ENCODE results near the gene MAN2A2.
"Not testable (repeated sequence)": the region's sequence is repeated elsewhere in the genome, so short reads cannot be mapped to it uniquely, and the experiment has no call there.

MAN2A2 gene

GRCh38 chr15:90902040-90902839 is 862 bp upstream of the MAN2A2 start:
- Histone ChIP-seq H3K36me3 (ENCODE audit: control insufficient read depth, insufficient read depth, low read length) (peaks cover 4% of the 10 kb centered on the region), H3K27me3 (ENCODE audit: control insufficient read depth, insufficient read depth, low read length) (peaks cover 13% of the 10 kb centered on the region), H3K4me1 (ENCODE audit: control insufficient read depth, insufficient read depth, low read length) (peaks cover 4% of the 10 kb centered on the region), H3K9me3 (ENCODE audit: control insufficient read depth, insufficient read depth, low read length) (no peaks in the 10 kb centered on the region), H3K9ac (ENCODE audit: low read depth, low read length) (peak overlapping the region; percentile 37), H3K4me3 (ENCODE audit: low read depth, low read length) (peak overlapping the region; percentile 70)

- peak overlapping the region; percentile 68 for H3K4me3 ChIP-seq (ENCODE audit: low read depth, low read length)
- peaks cover 4% of the 10 kb centered on the region for H3K4me1 ChIP-seq (ENCODE audit: control insufficient read depth, insufficient read depth, low read length)
- no peaks in the 10 kb centered on the region for H3K9me3 ChIP-seq (ENCODE audit: control insufficient read depth, insufficient read depth, low read length)
Observed at GRCh38 chr15:90903733-90904536, 833 bp downstream of the MAN2A2 start.

GRCh38 chr15:90904746-90905145 is 1.6 kb downstream of the MAN2A2 start:
- H3K27me3 ChIP-seq (ENCODE audit: control insufficient read depth, insufficient read depth, low read length) = peaks cover 10% of the 10 kb centered on the region
- H3K36me3 ChIP-seq (ENCODE audit: control insufficient read depth, insufficient read depth, low read length) = peaks cover 4% of the 10 kb centered on the region
- H3K9ac ChIP-seq (ENCODE audit: low read depth, low read length) = no peak overlapping the region
- H3K4me1 ChIP-seq (ENCODE audit: control insufficient read depth, insufficient read depth, low read length) = peaks cover 4% of the 10 kb centered on the region
- H3K9me3 ChIP-seq (ENCODE audit: control insufficient read depth, insufficient read depth, low read length) = no peaks in the 10 kb centered on the region
- H3K4me3 ChIP-seq (ENCODE audit: low read depth, low read length) = no peak overlapping the region

More at GRCh38 chr15:90903733-90904536, 833 bp downstream of the MAN2A2 start:
- peaks cover 13% of the 10 kb centered on the region for H3K27me3 ChIP-seq (ENCODE audit: control insufficient read depth, insufficient read depth, low read length)
- H3K36me3 ChIP-seq (ENCODE audit: control insufficient read depth, insufficient read depth, low read length) = peaks cover 4% of the 10 kb centered on the region
- no peak overlapping the region for H3K9ac ChIP-seq (ENCODE audit: low read depth, low read length)

DNA sequence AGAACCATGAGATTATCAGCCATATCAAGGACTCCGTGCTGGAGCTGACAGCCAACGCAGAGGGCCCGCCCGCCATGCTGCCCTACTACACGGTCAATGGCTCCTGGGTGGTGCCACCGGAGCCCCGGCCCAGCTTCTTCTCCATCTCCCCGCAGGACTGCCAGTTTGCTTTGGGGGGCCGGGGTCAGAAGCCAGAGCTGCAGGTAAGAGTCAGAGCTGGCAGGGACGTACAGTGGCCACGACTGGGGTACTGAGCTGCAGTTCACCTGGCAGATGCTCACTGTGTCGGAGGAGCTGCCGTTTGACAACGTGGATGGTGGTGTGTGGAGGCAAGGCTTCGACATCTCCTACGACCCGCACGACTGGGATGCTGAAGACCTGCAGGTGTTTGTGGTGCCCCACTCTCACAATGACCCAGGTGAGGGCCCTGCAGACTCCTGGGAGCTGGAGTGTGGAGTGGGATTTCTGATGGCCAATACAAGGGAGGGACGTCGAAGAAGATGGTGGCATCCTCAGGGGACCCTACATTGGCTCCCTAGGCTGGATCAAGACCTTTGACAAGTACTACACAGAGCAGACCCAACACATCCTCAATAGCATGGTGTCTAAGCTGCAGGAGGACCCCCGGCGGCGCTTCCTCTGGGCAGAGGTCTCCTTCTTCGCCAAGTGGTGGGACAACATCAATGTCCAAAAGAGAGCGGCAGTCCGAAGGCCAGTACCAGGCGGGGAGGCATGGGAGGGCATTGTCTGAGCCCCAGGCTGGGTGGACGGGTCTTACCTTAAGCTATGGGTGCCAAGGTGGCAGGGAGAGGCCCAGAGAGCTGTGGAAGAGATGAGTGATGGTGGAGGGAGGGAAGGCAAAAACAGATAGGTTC is 2.4 kb downstream of the MAN2A2 start:
- Histone ChIP-seq H3K27me3 (ENCODE audit: control insufficient read depth, insufficient read depth, low read length) (peaks cover 10% of the 10 kb centered on the region), H3K4me3 (ENCODE audit: low read depth, low read length) (no peak overlapping the region), H3K9me3 (ENCODE audit: control insufficient read depth, insufficient read depth, low read length) (no peaks in the 10 kb centered on the region), H3K9ac (ENCODE audit: low read depth, low read length) (no peak overlapping the region), H3K36me3 (ENCODE audit: control insufficient read depth, insufficient read depth, low read length) (peaks cover 4% of the 10 kb centered on the region), H3K4me1 (ENCODE audit: control insufficient read depth, insufficient read depth, low read length) (peaks cover 4% of the 10 kb centered on the region)

- Histone ChIP-seq H3K9ac (ENCODE audit: low read depth, low read length) (no peak overlapping the region), H3K4me1 (ENCODE audit: control insufficient read depth, insufficient read depth, low read length) (peaks cover 4% of the 10 kb centered on the region), H3K4me3 (ENCODE audit: low read depth, low read length) (no peak overlapping the region), H3K36me3 (ENCODE audit: control insufficient read depth, insufficient read depth, low read length) (peaks cover 8% of the 10 kb centered on the region), H3K27me3 (ENCODE audit: control insufficient read depth, insufficient read depth, low read length) (peaks cover 10% of the 10 kb centered on the region), H3K9me3 (ENCODE audit: control insufficient read depth, insufficient read depth, low read length) (no peaks in the 10 kb centered on the region)
Observed at GRCh38 chr15:90906181-90906849, 3.2 kb downstream of the MAN2A2 start.

DNA sequence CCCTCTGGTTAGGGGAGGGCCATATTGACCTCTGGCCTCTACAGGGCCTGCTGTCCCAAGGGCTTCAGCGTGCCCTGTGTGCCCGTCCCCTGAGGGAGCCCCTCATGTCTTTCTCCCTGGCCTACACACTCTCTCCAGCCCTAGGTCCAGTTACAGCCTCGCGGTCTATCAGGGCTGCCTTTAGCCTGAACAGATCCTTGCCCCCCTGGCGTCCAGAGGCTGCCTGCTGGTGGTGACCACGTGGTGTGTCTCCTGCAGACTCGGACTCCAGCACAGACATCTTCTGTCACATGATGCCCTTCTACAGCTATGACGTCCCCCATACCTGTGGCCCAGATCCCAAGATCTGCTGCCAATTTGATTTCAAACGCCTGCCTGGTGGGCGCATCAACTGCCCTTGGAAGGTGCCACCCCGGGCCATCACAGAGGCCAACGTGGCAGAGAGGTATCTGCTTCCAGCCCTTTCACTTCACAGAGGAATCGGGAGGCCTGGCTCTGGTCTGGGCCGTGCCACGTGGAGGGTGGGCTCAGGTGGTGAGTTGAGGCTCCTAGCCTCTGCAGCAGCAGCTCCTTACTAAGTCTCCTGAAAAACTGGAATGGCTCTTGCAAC is 4.1 kb downstream of the MAN2A2 start:
- H3K36me3 ChIP-seq (ENCODE audit: control insufficient read depth, insufficient read depth, low read length) = peaks cover 9% of the 10 kb centered on the region
- H3K9ac ChIP-seq (ENCODE audit: low read depth, low read length) = no peak overlapping the region

GRCh38 chr15:90907838-90908507 is 4.9 kb downstream of the MAN2A2 start:
- Histone ChIP-seq H3K27me3 (ENCODE audit: control insufficient read depth, insufficient read depth, low read length) (peaks cover 10% of the 10 kb centered on the region), H3K36me3 (ENCODE audit: control insufficient read depth, insufficient read depth, low read length) (peaks cover 9% of the 10 kb centered on the region), H3K4me3 (ENCODE audit: low read depth, low read length) (no peak overlapping the region), H3K9me3 (ENCODE audit: control insufficient read depth, insufficient read depth, low read length) (no peaks in the 10 kb centered on the region), H3K4me1 (ENCODE audit: control insufficient read depth, insufficient read depth, low read length) (peaks cover 4% of the 10 kb centered on the region), H3K9ac (ENCODE audit: low read depth, low read length) (no peak overlapping the region)

More for the DNA sequence above, 4.1 kb downstream of the MAN2A2 start:
- no peaks in the 10 kb centered on the region for H3K9me3 ChIP-seq (ENCODE audit: control insufficient read depth, insufficient read depth, low read length)
- peaks cover 10% of the 10 kb centered on the region for H3K27me3 ChIP-seq (ENCODE audit: control insufficient read depth, insufficient read depth, low read length)
- no peak overlapping the region for H3K4me3 ChIP-seq (ENCODE audit: low read depth, low read length)
- peaks cover 4% of the 10 kb centered on the region for H3K4me1 ChIP-seq (ENCODE audit: control insufficient read depth, insufficient read depth, low read length)

DNA sequence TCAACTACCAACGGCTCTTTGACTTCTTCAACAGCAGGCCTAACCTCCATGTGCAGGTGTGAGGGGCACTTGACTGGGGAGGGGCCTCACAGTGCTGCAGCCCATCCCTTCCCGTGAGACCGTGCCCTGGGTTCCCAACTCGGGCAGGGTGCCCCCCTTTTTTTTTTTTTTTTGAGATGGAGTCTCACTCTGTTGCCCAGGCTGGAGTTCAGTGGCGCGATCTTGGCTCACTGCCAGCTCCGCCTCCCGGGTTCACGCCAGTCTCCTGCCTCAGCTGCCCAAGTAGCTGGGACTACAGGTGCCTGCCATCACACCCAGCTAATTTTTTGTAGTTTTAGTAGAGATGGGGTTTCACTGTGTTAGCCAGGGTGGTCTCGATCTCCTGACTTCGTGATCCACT is 6.3 kb downstream of the MAN2A2 start:
- H3K36me3 ChIP-seq (ENCODE audit: control insufficient read depth, insufficient read depth, low read length); H3K27me3 ChIP-seq (ENCODE audit: control insufficient read depth, insufficient read depth, low read length); H3K9ac ChIP-seq (ENCODE audit: low read depth, low read length); H3K4me3 ChIP-seq (ENCODE audit: low read depth, low read length); H3K9me3 ChIP-seq (ENCODE audit: control insufficient read depth, insufficient read depth, low read length); H3K4me1 ChIP-seq (ENCODE audit: control insufficient read depth, insufficient read depth, low read length): not testable (repeated sequence)

DNA sequence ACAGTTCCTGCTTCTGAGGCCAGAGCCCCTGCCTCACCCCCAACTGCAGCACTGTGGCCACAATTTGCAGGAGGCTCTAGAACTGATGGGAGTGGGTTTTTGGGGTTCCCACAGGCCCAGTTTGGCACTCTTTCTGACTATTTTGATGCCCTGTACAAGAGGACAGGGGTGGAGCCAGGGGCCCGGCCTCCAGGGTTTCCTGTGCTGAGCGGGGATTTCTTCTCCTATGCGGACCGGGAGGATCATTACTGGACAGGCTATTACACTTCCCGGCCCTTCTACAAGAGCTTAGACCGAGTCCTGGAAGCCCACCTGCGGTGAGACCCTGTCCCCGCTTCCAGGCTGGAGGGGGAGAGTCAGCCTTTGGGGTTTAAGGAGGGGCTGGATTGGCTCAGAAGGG is 6.9 kb downstream of the MAN2A2 start:
- Histone ChIP-seq H3K9ac (ENCODE audit: low read depth, low read length) (no peak overlapping the region), H3K36me3 (ENCODE audit: control insufficient read depth, insufficient read depth, low read length) (peaks cover 9% of the 10 kb centered on the region), H3K9me3 (ENCODE audit: control insufficient read depth, insufficient read depth, low read length) (no peaks in the 10 kb centered on the region), H3K27me3 (ENCODE audit: control insufficient read depth, insufficient read depth, low read length) (peaks cover under 1% of the 10 kb centered on the region), H3K4me3 (ENCODE audit: low read depth, low read length) (no peak overlapping the region), H3K4me1 (ENCODE audit: control insufficient read depth, insufficient read depth, low read length) (no peaks in the 10 kb centered on the region)

- no peaks in the 10 kb centered on the region for H3K27me3 ChIP-seq (ENCODE audit: control insufficient read depth, insufficient read depth, low read length)
- no peaks in the 10 kb centered on the region for H3K4me1 ChIP-seq (ENCODE audit: control insufficient read depth, insufficient read depth, low read length)
- peaks cover 6% of the 10 kb centered on the region for H3K36me3 ChIP-seq (ENCODE audit: control insufficient read depth, insufficient read depth, low read length)
- H3K4me3 ChIP-seq (ENCODE audit: low read depth, low read length) = no peak overlapping the region
- no peaks in the 10 kb centered on the region for H3K9me3 ChIP-seq (ENCODE audit: control insufficient read depth, insufficient read depth, low read length)
- H3K9ac ChIP-seq (ENCODE audit: low read depth, low read length) = no peak overlapping the region
Observed at GRCh38 chr15:90910441-90911301, 7.6 kb downstream of the MAN2A2 start.
